ENCODE measurements around the gene THSD7B.

THSD7B gene

GRCh38 chr2:137156221-137156844 lies 391.0 kb downstream of the THSD7B start:
- DNase-seq = no peak

GRCh38 chr2:137157851-137158250 lies 392.5 kb downstream of the THSD7B start:
- DNase-seq = no peak

- DNase-seq = no peak
These were observed 395.9 kb downstream of the THSD7B start for GRCh38 chr2:137161250-137161649.

GRCh38 chr2:137165968-137166367 lies 400.6 kb downstream of the THSD7B start:
- DNase-seq = no peak

- no peak for DNase-seq
These were observed 402.3 kb downstream of the THSD7B start for GRCh38 chr2:137167651-137168050.

GRCh38 chr2:137168552-137168951 lies 403.2 kb downstream of the THSD7B start:
- no peak for DNase-seq

- no peak for DNase-seq
These were observed 406.8 kb downstream of the THSD7B start for GRCh38 chr2:137172162-137172561.

GRCh38 chr2:137173463-137173862 lies 408.1 kb downstream of the THSD7B start:
- DNase-seq = no peak

GRCh38 chr2:137175246-137175645 lies 409.9 kb downstream of the THSD7B start:
- DNase-seq = no peak

- no peak for DNase-seq
These were observed 413.6 kb downstream of the THSD7B start for GRCh38 chr2:137178951-137179377.

- no peak for DNase-seq
These were observed 414.2 kb downstream of the THSD7B start for GRCh38 chr2:137179542-137179941.

- no peak for DNase-seq
These were observed 414.7 kb downstream of the THSD7B start for GRCh38 chr2:137180012-137180411.

GRCh38 chr2:137181370-137181769 lies 416.0 kb downstream of the THSD7B start:
- DNase-seq = no peak

GRCh38 chr2:137182071-137182470 lies 416.7 kb downstream of the THSD7B start:
- DNase-seq = no peak

- no peak for DNase-seq
These were observed 418.0 kb downstream of the THSD7B start for GRCh38 chr2:137183206-137183898.

GRCh38 chr2:137185378-137186078 lies 420.2 kb downstream of the THSD7B start:
- DNase-seq = no peak

GRCh38 chr2:137187216-137187615 lies 421.9 kb downstream of the THSD7B start:
- no peak for DNase-seq

- no peak for DNase-seq
These were observed 425.3 kb downstream of the THSD7B start for GRCh38 chr2:137190411-137191195.

GRCh38 chr2:137192366-137193310 lies 427.3 kb downstream of the THSD7B start:
- no peak for DNase-seq

- no peak for DNase-seq
These were observed 428.1 kb downstream of the THSD7B start for GRCh38 chr2:137193401-137193800.

- DNase-seq = no peak
These were observed 428.8 kb downstream of the THSD7B start for GRCh38 chr2:137194111-137194510.

- DNase-seq = no peak
These were observed 434.4 kb downstream of the THSD7B start for GRCh38 chr2:137199751-137200150.

Measured in DMS 273 treated with DMSO at 0.1 percent for 48 hours (cell line).